GM18907 (cell line): ENCODE data around the gene ROBO1.
"Not testable (repeated sequence)": the region's sequence is repeated elsewhere in the genome, so short reads cannot be mapped to it uniquely, and the experiment has no call there.

ENCODE experiments used
- ATAC-seq: cut with Tn5 transposase; IDR thresholded peaks from one replicate; pipeline ENCODE4 v1.9.1; 2021; ENCODE audit warnings: mild to moderate bottlenecking, moderate library complexity; ENCODE audit not compliant: unreplicated experiment

The ROBO1 gene

DNA sequence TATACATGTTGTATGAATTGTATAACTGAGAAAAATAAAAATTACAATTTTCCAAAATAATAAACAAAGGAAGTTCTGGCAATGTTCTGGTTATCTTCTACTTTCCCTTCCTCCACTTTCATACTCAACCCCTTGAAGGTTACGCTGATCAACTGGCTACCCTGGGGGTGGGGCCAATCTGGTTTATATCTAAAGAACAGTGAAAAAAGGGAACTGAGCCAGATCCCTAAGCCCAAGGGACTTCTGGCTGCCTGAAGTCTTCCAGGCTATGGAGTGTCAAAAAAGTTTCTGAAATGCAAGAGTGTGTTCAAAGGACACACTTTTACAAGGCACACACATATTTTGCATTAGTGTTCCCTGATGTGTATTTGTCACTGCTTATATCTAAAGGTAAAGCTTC lies 591.9 kb downstream of the ROBO1 start:
- ATAC-seq, result no peak

- ATAC-seq, result not testable (repeated sequence)
Measured at GRCh38 chr3:79173259-79173658, 594.5 kb downstream of the ROBO1 start.

DNA sequence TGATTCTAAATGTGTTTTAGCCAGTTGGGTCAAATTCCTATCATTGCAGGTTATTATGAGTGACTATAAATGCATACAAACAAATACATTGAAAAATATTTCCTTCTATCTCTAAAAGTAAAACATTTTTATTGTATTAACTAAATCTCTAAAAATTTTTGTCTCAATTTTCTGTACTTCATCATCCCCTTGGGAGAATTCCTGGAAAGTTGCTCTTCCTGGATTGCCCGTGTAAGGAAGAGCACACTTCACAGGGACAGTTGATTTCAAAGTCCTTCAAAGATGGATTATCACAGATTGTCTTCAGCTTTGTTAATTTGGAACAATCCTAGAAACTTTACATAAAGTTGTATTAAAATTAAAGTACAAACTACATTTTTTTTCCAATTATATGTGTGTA lies 595.6 kb downstream of the ROBO1 start:
- no peak for ATAC-seq

DNA sequence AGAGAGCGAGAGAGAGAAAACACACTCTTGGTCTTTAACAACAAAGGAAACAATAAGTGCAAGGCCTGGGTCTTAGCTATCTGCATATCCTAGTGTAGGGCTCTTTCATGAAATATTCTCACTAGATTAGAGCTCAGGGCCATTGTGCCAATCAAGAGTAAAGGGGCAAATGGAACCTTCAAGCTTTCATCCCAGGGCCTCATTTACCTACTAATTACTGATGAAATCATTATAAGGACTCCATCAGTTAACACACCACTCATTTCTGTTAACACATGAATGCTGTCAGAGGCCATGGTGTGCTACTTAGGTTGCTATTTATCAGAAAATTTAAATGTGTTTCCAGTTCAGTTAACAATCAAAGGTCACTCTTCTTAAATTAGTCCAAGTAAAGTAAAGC lies 597.8 kb downstream of the ROBO1 start:
- no peak for ATAC-seq

GRCh38 chr3:79167651-79168416 lies 600.0 kb downstream of the ROBO1 start:
- ATAC-seq, result no peak

DNA sequence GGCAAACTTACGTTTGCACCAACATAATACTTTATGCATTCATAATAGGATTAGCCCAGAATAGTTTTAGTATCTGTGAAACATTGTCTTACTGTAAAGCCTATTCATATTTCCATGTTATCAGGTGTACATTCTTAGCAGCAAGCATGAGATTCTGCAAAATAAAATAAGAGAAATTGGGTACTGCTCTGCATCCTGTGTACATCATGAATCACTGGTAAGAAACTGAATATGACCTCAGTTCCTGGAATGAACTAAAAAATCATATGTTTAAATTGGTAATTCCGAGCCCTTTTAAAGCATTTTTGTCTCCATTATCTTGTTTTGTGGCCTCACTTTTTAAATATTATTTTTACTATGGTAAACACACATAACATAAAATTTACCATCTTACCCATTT lies 605.1 kb downstream of the ROBO1 start:
- ATAC-seq, result no peak

- no peak for ATAC-seq
Measured at GRCh38 chr3:79161941-79162340, 605.9 kb downstream of the ROBO1 start.

DNA sequence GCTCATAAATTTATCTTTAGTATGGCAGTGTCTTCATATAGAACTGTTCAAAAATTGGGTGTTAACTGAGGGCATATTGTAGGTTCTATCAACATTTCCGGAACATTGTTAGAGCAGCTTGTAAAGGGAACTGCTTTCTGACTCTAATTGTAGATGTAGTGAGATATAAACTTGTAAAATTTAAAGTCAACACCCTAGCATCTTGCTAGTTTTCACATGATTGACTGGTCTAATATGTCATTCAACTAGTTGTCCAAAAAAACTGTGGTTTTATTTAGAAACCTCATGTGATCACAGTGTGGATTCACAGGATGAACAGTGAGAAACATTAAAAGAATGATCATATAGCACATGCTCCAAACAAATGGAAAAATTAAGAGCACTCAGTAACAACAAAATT lies 607.4 kb downstream of the ROBO1 start:
- no peak for ATAC-seq

GRCh38 chr3:79159736-79160135 lies 608.1 kb downstream of the ROBO1 start:
- no peak for ATAC-seq

- no peak for ATAC-seq
Measured at GRCh38 chr3:79157191-79157590, 610.6 kb downstream of the ROBO1 start.

- ATAC-seq, result no peak
Measured at GRCh38 chr3:79154865-79155264, 612.9 kb downstream of the ROBO1 start.

DNA sequence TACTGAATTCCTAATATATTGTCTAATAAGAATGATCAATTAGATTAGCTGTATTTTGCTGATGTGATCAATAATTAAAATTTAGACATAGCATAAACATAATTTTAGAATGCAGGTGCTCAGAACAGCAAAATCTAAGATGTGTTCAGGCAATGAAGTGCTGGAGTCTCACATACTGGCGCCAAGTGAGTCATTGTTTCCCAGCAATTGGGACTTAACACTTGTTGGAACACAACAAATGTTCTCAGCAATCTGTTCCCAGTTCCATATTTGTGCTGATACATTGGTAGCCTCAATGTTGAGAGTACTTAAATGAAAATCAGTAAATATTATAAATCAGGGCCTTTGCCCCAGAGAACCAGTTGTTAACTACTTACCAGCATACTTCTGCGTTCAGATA lies 619.0 kb downstream of the ROBO1 start:
- no peak for ATAC-seq

GRCh38 chr3:79146024-79146423 lies 621.8 kb downstream of the ROBO1 start:
- no peak for ATAC-seq

DNA sequence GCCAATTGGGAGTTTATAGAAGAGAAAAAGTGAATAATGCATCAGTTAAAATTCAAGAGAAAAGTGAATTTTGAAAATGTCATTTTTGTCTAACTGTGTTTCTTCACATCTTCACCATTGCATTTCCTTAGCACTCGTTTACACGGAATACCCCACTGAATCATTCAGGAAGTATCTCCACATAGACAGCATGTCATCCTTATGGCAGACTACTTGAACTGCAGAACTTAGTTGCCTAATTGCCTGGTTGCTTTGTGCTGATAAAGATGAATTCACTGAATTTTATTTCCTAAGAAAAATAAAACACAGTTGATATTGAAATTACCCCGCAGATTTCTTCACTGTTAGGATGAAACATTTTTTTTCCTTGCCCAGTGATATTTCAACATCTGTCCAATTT lies 627.1 kb downstream of the ROBO1 start:
- ATAC-seq, result no peak

GRCh38 chr3:79139395-79140068 lies 628.3 kb downstream of the ROBO1 start:
- no peak for ATAC-seq

DNA sequence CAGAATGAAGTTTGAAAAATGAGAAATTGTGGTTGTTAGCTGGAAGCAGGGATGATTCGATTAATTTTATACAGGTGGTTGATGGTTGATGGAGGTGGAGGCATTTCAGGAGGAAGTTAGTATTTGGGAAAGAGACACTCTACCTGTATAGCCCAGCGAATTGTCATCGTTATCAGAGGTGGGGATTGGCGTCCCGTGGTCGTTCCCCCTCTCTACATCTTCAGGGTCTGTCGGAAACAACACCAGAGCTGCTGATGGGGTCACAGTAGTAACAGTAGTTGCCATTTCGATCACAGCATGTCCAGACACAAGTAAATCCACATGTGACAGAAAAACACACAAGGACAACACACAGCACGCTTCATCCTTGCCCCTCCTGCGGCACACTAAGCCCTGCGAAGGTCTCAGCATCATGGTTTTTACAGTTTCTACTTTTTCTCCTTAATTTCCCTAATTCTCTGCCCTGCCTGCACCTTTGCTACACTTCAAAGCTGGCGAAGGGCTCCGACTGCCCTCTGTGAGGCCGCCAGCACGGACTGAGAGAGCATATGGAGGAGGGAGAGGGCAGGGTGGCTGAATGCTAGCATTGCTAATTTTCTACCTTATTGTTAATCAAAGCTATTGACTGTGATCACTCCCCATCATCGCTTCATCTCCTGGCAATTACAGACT lies 642.3 kb downstream of the ROBO1 start:
- no peak for ATAC-seq

GRCh38 chr3:79115458-79115857 lies 652.3 kb downstream of the ROBO1 start:
- no peak for ATAC-seq

DNA sequence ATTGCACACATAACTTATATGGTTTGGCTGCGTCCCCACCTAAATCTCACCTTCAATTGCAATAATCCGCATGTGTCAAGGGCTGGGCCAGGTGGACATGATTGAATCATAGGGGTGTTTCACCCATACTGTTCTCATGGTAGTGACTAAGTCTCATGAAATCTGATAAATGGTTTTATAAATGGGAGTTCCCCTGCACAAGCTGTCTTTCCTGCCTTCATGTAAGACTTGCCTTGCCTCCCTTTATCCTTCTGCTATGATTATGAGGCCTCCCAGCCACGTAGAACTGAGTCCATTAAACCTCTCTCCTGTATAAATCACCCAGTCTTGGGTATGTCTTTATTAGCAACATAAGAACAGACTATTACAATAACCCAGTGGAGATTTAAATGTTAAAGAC lies 653.9 kb downstream of the ROBO1 start:
- no peak for ATAC-seq

DNA sequence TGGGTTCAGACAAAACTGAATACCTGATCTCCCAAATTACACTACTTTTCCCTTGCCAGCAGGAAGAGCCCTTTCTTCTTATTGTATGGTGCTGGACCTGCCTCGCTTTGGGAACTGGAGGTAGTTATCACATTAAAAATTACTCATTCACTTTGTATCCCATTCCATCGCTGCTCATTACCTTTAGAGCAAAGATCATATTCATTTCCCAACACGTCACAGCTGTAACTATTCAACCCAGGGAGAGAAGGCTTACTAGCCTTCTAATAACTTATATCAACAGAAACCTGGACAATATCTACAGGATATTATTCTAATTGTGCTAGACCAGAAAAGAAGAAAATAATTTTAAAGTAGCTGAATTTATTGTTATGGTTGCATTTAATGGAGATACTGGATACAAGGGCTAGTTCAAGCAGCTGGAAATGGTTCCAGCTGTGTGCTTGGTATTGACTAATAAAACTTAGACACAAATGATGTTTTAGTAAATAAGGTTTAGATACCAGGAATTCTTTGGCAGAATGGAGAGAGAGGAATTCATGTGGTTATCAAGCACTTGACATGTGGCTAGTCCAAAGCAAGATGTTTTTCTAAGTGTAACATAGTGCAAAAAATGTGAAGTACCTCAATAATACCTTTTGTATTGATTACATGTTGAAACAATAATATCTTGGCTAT lies 656.3 kb downstream of the ROBO1 start:
- no peak for ATAC-seq

DNA sequence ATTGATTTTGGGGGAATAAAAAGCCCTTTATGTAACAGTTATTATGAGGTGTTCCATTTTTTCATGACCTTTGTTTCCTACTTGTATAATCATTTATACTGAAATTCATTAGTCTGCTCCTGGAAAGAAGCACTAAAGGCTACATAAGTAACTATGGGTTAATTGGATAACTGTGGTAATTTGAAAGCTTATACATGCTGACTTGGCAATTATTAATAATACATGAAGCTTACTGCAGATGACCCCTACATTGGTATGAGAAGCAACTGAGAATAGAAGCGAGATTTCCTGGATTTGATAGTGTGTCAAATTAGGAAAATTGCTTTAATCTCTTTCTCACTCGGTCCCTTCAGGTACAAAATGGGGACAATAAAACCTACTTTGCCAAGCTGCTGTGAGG lies 658.0 kb downstream of the ROBO1 start:
- ATAC-seq, result no peak

DNA sequence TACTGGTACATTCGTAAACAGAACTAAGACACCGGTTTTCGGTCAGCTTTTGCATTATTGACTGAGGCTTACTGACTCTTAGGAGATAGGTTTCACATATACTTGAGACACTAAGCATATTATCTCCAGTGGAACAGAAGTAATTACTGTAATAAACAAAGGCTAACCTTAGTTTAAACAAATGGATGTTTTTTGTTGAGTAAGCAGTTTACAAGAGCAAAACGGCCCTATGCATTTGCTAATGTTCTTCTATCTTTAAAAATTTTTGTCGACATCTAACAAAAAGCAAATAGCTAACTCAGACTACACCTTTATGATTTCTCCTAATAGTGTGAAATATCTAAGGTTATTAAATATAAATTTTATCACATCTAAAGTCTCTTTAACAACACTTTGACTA lies 664.5 kb downstream of the ROBO1 start:
- ATAC-seq, result no peak
